Esophagus (tissue), 2 donors: ENCODE measurements around the gene ANP32A. TPM values are rescaled to one million over a fixed set of nuclear protein-coding genes. Genes with fewer than 3 reads are reported as not detected.

Source experiments
- H3K27ac ChIP-seq, 2 donors: one replicate each; pipeline ENCODE4 v1.5.1; 2013; ENCODE audit warnings: low read depth in 2 of 2, mild to moderate bottlenecking in 2 of 2, inconsistent platforms in 1 of 2, low read length in 1 of 2, moderate library complexity in 1 of 2
- H3K27me3 ChIP-seq, 2 donors: one replicate each; pipeline ENCODE4 v1.6.1; 2013; ENCODE audit warnings: low read length in 2 of 2, control low read depth in 1 of 2, mild to moderate bottlenecking in 1 of 2; ENCODE audit not compliant: insufficient read depth in 2 of 2, control insufficient read depth in 1 of 2
- H3K36me3 ChIP-seq, 2 donors: one replicate each; pipeline ENCODE4 v1.6.1; 2013; ENCODE audit warnings: low read length in 1 of 2; ENCODE audit not compliant: control insufficient read depth in 2 of 2, insufficient read depth in 2 of 2
- H3K4me1 ChIP-seq, 2 donors: one replicate each; pipeline ENCODE4 v1.6.1; 2013; ENCODE audit warnings: low read length in 1 of 2; ENCODE audit not compliant: control insufficient read depth in 2 of 2, insufficient read depth in 2 of 2
- H3K4me3 ChIP-seq, 2 donors: one replicate each; pipeline ENCODE4 v1.5.1; 2013; ENCODE audit warnings: low read length in 2 of 2, mild to moderate bottlenecking in 2 of 2, low read depth in 1 of 2, moderate library complexity in 1 of 2
- H3K9me3 ChIP-seq, 2 donors: one replicate each; pipeline ENCODE4 v1.6.1; 2013; ENCODE audit warnings: mild to moderate bottlenecking in 2 of 2, low read depth in 1 of 2, low read length in 1 of 2, moderate library complexity in 1 of 2; ENCODE audit not compliant: control insufficient read depth in 2 of 2, insufficient read depth in 1 of 2
- WGBS, 2 donors: extraction: QIAGEN DNeasy Blood & Tissue Kit; methylation state at CpG; one replicate each; pipeline ENCODE4 v1.1.7; 2013; 5-methylcytosine and 5-hydroxymethylcytosine counted together
- polyA plus RNA-seq, 2 donors: library from polyadenylated mRNA; stranded (reverse); fragments of 200-250 nt; gene quantifications; one replicate each; pipeline ENCODE4 v1.2.3, GENCODE V29; 2013
- donor health status: healthy with polysubstance abuse.
- donor health status: Bipolar disorder and iron deficiency.

The ANP32A gene
- polyA plus RNA-seq, 2 donors, result 45.5 to 51.7 TPM

DNA sequence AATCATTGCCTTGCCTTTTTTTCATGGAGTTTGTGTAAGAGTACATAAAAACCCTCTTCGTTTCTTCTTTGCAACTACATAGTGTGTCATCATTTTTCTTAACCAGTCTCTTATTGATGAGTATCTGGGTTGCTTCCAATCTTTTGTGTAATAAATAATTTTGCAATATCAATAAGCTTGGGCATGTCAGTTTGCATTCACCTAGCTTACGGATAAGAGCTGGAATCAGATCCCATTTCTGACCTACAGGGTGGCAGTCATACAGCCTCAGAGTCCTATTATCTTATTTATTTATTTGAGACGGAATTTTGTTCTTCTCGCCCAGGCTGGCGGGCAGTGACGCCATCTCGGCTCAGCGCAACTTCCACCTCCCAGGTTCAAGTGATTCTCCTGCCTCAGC is 18.3 kb downstream of the ANP32A start:
- WGBS, 2 donors, result 72 to 79% methylated on average over 8 of the region's 8 CpGs
- H3K27me3 ChIP-seq, result no peaks in the 10 kb centered on the region
- no peaks in the 10 kb centered on the region for H3K36me3 ChIP-seq
- peaks cover 11 to 14% of the 10 kb centered on the region in 2 donors for H3K4me1 ChIP-seq
- H3K4me3 ChIP-seq, result no peak overlapping the region
- H3K9me3 ChIP-seq, result no peaks in the 10 kb centered on the region
- H3K27ac ChIP-seq, result no peak overlapping the region

DNA sequence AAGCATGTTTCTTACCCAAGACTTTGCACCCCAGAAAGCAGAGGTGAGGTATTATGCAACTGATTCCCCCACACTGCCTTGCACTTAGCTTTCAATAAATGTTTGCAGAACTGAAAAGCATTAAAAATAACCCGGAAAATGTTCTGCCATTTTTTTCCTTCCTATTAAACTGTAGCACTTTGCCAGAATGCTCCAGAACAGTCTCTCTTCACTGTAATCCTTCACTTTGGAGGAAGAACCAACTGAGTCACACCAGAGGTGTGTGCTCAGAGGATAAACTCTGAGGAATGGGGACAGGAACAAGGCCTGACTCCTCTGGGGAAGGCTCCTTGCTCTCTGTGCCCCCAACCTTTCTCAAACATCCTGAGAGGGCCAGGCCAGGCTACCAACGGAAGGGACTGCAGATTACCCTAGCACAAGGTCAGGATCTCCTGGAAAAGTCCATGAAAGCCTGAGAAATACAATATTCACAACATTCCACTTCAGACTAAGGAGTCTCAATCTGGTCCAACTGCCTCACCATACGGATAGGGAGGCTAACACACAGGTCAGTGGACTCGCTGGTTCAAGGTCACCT is 19.0 kb downstream of the ANP32A start:
- 63 to 70% methylated on average over 4 of the region's 4 CpGs for WGBS, 2 donors
- H3K36me3 ChIP-seq, result no peaks in the 10 kb centered on the region
- H3K27me3 ChIP-seq, result no peaks in the 10 kb centered on the region
- H3K4me3 ChIP-seq, result no peak overlapping the region
- no peaks in the 10 kb centered on the region for H3K9me3 ChIP-seq
- peaks cover 8 to 10% of the 10 kb centered on the region in 2 donors for H3K4me1 ChIP-seq
- H3K27ac ChIP-seq, result no peak overlapping the region

DNA sequence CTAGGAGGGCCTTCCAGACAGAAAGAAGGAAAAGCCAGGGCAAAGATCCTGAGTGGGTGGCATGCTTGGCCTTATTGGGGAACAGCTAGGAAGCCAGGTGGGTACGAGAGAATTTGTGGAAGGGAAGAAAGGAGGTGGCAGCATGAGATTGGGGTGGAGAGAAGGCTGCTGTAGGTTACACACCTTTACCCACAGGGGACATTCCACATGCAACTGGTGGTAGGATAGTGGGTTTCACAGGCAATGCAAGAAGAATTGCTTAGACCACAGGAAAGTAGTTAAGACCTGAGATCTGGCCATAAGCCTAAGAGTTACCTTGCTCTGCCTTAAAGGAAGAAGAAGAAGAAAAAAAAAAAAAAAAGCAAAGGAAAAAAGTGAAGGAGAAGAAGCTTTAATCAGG is 19.8 kb downstream of the ANP32A start:
- WGBS, 2 donors, result 89 to 90% methylated on average over 1 of the region's 1 CpG
- no peaks in the 10 kb centered on the region for H3K9me3 ChIP-seq
- no peaks in the 10 kb centered on the region for H3K36me3 ChIP-seq
- no peak overlapping the region for H3K4me3 ChIP-seq
- peaks cover 7% of the 10 kb centered on the region in 2 donors for H3K4me1 ChIP-seq
- H3K27ac ChIP-seq, result no peak overlapping the region
- H3K27me3 ChIP-seq, result no peaks in the 10 kb centered on the region

DNA sequence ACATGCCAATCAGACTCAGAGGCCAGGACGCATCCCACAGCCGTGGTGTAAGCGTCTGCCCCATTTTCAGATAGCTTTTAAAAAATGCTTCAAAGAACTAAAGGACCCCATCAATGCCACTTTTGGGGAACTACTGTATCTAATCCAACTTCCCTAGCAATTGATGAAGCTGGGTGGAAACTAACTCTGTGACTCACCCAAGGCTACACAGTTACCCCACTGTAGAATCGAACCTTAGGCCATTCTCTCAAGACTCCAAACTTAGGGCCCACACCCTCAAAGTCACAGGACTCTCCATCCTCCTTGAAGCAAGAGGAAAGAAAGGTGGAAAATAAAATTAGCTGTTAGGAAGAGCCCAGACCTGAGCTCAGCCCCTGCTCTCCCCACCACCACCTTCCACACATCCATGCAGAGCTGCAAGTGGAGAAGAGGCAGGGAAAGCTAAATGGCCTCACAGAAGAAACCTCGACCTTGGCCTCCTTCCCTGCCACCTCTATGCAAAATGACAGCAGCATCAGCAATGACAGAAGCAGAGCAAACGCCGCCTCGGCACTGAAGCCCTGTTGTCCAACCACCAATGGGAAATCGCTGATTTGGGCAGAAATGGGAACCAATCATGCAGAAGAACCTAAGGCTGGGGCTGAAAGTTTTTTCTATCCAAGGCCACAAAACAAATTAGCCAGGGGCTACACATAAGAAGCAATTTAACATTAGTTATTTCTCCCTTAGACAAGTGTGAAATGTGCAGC is 22.2 kb downstream of the ANP32A start:
- H3K36me3 ChIP-seq, result no peaks in the 10 kb centered on the region
- H3K4me1 ChIP-seq, result peaks cover 11 to 12% of the 10 kb centered on the region in 2 donors
- H3K27ac ChIP-seq, result no peak overlapping the region
- 79 to 81% methylated on average over 9 of the region's 9 CpGs for WGBS, 2 donors
- no peak overlapping the region for H3K4me3 ChIP-seq
- H3K27me3 ChIP-seq, result no peaks in the 10 kb centered on the region
- no peaks in the 10 kb centered on the region for H3K9me3 ChIP-seq

DNA sequence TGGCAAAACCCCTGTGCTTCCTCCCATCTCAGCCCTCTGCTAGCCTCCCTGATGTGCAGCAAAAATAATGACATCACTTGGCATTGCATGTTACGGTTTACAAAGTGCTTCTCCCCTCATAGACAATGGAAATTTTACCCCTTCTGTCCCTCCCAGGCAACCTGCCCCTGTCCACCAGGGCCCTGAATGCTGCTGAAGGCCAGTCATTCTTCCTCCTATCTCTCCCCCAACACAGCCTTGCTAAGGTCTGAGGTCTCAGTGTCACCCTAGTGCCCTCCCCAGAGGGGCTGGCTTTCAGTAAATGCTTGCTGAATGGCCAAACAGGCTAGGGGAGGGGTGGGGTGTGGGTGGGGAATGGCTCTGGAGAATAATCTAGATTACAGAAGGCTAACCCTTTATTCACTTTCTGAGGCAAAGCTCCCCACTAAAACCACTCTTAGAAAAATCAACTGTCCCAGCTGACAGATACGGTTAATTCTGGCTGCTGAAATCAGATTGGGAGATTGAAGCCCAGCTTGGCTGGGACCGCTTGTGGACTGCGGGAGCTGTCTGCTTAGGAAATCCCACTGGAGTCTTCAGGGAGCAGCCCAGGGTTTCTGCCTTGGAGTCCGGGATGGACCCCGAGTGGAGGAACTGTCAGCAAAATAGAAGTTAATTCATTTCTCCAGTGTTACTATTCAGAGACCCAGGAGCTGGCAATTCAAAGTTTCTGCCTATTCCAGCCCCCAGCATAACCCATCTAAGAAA is 22.9 kb downstream of the ANP32A start:
- 66 to 72% methylated on average over 6 of the region's 6 CpGs for WGBS, 2 donors
- no peak overlapping the region for H3K4me3 ChIP-seq
- no peaks in the 10 kb centered on the region for H3K27me3 ChIP-seq
- H3K9me3 ChIP-seq, result no peaks in the 10 kb centered on the region
- H3K4me1 ChIP-seq, result peaks cover 14 to 18% of the 10 kb centered on the region in 2 donors
- no peak overlapping the region for H3K27ac ChIP-seq
- no peaks in the 10 kb centered on the region for H3K36me3 ChIP-seq

DNA sequence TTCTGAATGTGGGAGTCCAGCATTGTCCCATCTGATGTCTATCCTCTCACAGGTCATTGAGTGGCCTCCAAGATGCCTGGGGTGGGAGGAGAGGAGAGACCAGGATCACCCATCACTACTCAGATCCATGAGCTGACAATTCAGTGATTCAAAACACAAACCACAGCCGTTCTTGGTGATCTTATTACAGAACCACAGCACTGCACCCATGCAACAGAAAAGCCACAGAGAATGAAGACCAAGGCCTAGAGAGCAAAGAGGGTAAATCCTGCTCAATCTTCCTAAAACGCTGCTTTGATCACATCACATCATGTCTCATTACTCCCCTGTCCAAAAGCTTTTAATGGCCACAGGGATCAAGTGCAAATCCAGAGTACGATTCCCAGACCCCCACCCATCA is 23.5 kb downstream of the ANP32A start:
- no peaks in the 10 kb centered on the region for H3K36me3 ChIP-seq
- H3K27ac ChIP-seq, result no peak overlapping the region
- no peak overlapping the region for H3K4me3 ChIP-seq
- H3K4me1 ChIP-seq, result peaks cover 14 to 21% of the 10 kb centered on the region in 2 donors
- 54 to 70% methylated on average over 3 of the region's 3 CpGs for WGBS, 2 donors
- no peaks in the 10 kb centered on the region for H3K27me3 ChIP-seq
- H3K9me3 ChIP-seq, result no peaks in the 10 kb centered on the region

DNA sequence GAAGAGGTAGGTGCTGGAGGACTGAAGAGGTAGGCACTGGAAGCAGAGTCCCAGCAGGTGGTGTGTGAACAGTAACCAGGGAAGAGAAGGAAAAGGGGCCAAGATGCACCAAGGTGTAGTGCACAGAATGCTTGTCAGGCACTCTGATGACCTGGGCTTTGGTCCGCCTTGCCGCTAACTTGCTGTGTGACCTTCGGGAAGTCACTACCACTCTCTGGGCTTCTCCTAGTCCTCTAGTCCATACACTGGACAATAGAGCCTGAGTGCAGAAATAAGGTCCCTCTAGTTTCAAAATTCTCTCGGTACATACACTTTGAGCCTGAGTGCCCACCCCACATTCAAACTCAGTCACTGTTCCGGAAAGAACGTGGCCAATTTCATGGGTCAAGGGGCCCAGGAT is 24.1 kb downstream of the ANP32A start:
- H3K4me1 ChIP-seq, result peaks cover 11 to 24% of the 10 kb centered on the region in 2 donors
- no peaks in the 10 kb centered on the region for H3K36me3 ChIP-seq
- no peaks in the 10 kb centered on the region for H3K27me3 ChIP-seq
- WGBS, 2 donors, result 92 to 95% methylated on average over 6 of the region's 6 CpGs
- H3K4me3 ChIP-seq, result no peak overlapping the region
- H3K27ac ChIP-seq, result peak overlapping the region in 1 of 2 donors; percentile 15
- H3K9me3 ChIP-seq, result no peaks in the 10 kb centered on the region

DNA sequence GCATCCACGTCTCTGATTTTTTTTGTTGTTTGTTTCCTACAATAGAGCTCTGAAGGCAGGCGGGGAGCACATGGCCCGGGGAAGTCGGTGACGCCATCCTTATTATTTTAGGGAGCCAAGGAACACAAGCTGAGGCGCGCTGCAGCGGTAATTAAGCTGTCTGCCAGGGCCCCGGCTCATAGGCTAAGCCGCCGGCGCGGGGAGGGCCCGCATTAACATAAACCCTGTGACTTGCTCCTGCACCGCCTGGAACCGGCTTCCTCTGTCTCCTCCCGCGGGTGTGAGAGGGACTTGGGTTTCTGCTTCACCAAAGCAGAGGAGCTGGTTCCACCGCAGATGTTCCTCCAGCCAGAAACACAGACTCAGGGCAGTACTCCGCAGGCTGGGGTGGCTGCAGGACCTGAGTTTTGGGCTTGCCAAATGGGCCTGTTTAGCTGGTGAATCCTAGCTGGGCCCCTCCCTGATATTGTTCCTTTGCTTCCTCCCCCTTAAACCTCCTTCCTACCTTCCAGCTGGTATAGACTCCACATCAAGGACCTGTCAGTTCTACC is 25.3 kb downstream of the ANP32A start:
- WGBS, 2 donors, result 10 to 16% methylated on average over 20 of the region's 20 CpGs
- H3K27ac ChIP-seq, result peak overlapping the region; percentile 90 to 97

DNA sequence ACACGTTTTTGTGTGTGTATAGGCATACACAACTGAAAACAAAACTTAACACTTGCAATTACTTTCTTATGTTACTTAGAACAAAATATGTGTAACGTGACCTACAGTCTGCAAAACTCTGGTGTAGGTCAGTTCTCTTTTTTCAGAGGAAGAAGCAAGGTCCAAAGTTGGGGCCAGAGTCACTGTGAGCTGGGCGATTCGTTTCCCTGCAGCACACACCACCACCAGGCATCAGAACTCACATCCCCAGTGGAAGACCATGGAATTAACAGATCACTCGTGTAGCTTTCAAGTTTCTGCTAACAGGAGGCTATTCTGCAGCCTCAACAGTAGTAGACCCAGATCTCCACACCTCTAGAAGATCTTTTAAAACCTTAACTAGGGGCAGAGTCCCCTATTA is 25.8 kb downstream of the ANP32A start:
- no peaks in the 10 kb centered on the region for H3K27me3 ChIP-seq
- no peak overlapping the region for H3K4me3 ChIP-seq
- no peaks in the 10 kb centered on the region for H3K36me3 ChIP-seq
- 21 to 35% methylated on average over 5 of the region's 5 CpGs for WGBS, 2 donors
- peaks cover 21 to 36% of the 10 kb centered on the region in 2 donors for H3K4me1 ChIP-seq
- H3K9me3 ChIP-seq, result no peaks in the 10 kb centered on the region
- peak overlapping the region in 1 of 2 donors; percentile 97 for H3K27ac ChIP-seq

More for the DNA sequence above, 25.3 kb downstream of the ANP32A start:
- Histone ChIP-seq H3K4me3 (no peak overlapping the region), H3K27me3 (no peaks in the 10 kb centered on the region), H3K9me3 (no peaks in the 10 kb centered on the region), H3K36me3 (no peaks in the 10 kb centered on the region), H3K4me1 (peaks cover 17 to 32% of the 10 kb centered on the region in 2 donors)
